ENCODE data around the gene APP. TPM values are rescaled to one million over a fixed set of nuclear protein-coding genes. Genes with fewer than 3 reads are reported as not detected.

The APP gene
- total and polyA plus RNA-seq, 12 donors: 106 to 434 (median 389) TPM

DNA sequence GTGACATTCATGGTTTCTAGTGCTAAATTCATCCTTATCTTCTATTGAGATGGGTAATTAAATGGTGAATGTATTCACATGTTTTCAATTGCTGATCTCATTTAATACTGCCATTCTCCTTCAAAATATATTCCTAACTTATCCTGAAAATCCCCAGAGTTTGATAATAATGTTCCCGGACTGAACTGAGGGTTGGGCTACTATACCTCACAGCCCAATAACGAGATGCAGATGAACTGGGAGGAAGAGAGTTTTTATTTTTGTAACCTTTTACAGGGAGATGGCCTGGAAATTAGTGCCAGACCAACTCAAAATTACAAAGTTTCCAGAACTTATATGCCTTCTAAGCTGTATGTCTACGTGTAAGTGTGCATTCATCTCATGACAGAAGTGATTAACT is 210.8 kb downstream of the APP start:
- TF ChIP-seq, protein P1, sequence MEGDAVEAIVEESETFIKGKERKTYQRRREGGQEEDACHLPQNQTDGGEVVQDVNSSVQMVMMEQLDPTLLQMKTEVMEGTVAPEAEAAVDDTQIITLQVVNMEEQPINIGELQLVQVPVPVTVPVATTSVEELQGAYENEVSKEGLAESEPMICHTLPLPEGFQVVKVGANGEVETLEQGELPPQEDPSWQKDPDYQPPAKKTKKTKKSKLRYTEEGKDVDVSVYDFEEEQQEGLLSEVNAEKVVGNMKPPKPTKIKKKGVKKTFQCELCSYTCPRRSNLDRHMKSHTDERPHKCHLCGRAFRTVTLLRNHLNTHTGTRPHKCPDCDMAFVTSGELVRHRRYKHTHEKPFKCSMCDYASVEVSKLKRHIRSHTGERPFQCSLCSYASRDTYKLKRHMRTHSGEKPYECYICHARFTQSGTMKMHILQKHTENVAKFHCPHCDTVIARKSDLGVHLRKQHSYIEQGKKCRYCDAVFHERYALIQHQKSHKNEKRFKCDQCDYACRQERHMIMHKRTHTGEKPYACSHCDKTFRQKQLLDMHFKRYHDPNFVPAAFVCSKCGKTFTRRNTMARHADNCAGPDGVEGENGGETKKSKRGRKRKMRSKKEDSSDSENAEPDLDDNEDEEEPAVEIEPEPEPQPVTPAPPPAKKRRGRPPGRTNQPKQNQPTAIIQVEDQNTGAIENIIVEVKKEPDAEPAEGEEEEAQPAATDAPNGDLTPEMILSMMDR (IDR thresholded peaks at IDR 0.05): no peak
- H3K27me3 ChIP-seq: no peaks in the 10 kb centered on the region
- H3K4me1 ChIP-seq: peaks cover 0 to 25% (median 16%) of the 10 kb centered on the region in 9 donors
- peaks cover 0 to 56% (median 10%) of the 10 kb centered on the region in 9 donors for H3K36me3 ChIP-seq
- H3K9me3 ChIP-seq: no peaks in the 10 kb centered on the region
- WGBS, 2 donors: 74 to 75% methylated on average over 3 of the region's 3 CpGs
- H3K27ac ChIP-seq: no peak overlapping the region
- intact Hi-C loops (cut with DNase I): loop anchor here in 1 of 10 donors (10.0 kb wide), 1 partner anchor 55 kb away; no protein-coding TSS in a partner anchor
- no peak for DNase-seq
- no peak for ATAC-seq
- H3K4me3 ChIP-seq: no peak overlapping the region

DNA sequence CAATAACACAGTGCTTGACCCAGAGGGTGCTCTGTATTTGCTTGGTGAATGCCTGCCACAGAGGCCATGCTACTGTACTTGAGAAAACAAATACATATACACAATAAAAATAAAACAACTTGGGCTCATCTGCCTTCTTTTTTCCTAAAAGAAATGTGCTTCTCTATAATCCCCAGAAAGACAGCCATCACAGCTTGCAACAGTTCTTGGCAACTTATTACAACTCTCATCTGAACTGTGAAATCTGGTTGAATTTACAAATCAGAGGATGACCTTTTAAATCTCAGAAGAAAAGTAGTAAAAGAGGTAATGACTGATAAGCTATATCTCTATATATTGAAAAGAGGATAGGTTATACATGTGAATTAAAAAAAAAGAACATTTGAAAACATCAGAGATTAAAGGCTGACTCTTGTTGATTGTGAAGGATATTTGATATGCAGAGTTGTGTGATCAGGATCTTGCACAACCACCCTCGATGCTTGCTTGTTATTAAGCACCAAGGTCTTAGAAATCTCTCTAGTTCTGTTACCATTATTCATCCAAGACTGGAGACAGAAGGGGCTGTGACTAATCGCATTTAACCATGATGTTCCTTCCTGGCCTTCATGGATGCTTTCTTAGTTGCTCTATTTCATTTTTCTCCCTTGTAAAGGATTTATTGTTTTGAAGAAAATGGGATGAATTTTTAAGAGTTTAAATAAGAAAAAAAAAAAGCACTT is 213.4 kb downstream of the APP start:
- Histone ChIP-seq H3K27ac (no peak overlapping the region), H3K4me1 (peaks cover 0 to 18% (median 10%) of the 10 kb centered on the region in 9 donors), H3K27me3 (no peaks in the 10 kb centered on the region), H3K36me3 (peaks cover 0 to 71% (median 24%) of the 10 kb centered on the region in 9 donors), H3K4me3 (no peak overlapping the region), H3K9me3 (no peaks in the 10 kb centered on the region)
- TF ChIP-seq, protein P1 (IDR thresholded peaks at IDR 0.05): no peak
- ATAC-seq (peak in 1 of 8 donors; percentile 65), DNase-seq (no peak)
- WGBS, 2 donors: 73 to 76% methylated on average over 2 of the region's 2 CpGs
- intact Hi-C loops (cut with DNase I): loop anchor here in 1 of 10 donors (10.0 kb wide), 1 partner anchor 52 kb away; no protein-coding TSS in a partner anchor

GRCh38 chr21:25955646-25956045 is 214.9 kb downstream of the APP start:
- Histone ChIP-seq H3K9me3 (no peaks in the 10 kb centered on the region), H3K4me3 (no peak overlapping the region), H3K4me1 (peaks cover 0 to 11% (median 3%) of the 10 kb centered on the region in 9 donors), H3K36me3 (peaks cover 0 to 71% (median 24%) of the 10 kb centered on the region in 9 donors), H3K27ac (no peak overlapping the region), H3K27me3 (no peaks in the 10 kb centered on the region)
- TF ChIP-seq, protein P1 (IDR thresholded peaks at IDR 0.05): no peak
- ATAC-seq (no peak), DNase-seq (no peak)
- intact Hi-C loops (cut with DNase I): loop anchor here in 1 of 10 donors (10.0 kb wide), 1 partner anchor 51 kb away; no protein-coding TSS in a partner anchor
- WGBS, 2 donors: 97 to 99% methylated on average over 11 of the region's 11 CpGs

DNA sequence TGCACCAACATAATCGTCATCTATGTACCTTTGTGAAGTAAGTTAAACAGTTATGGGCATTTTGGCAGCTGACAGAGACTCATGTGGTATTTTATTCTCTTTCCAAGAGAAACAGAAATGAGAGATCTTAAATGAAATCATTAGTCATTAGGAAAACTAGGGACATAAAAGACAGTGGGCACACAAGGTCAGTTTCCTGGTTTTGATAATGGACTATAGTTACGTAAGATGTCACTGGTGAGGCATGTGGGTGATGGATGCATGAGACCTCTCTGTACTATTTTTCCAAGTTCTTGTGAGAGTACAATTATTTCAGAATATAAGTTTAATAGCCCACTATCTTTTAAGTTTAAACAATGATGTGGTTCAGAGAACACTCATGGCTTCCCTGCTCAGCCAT is 216.9 kb downstream of the APP start:
- ATAC-seq (no peak), DNase-seq (no peak)
- Histone ChIP-seq H3K9me3 (no peaks in the 10 kb centered on the region), H3K4me3 (no peak overlapping the region), H3K36me3 (peaks cover 0 to 68% (median 17%) of the 10 kb centered on the region in 9 donors), H3K27ac (peak overlapping the region in 1 of 10 donors; percentile 18), H3K27me3 (no peaks in the 10 kb centered on the region), H3K4me1 (peaks cover 0 to 14% (median 0%) of the 10 kb centered on the region in 9 donors)
- 91 to 98% methylated on average over 2 of the region's 2 CpGs for WGBS, 2 donors
- intact Hi-C loops (cut with DNase I): loop anchor here in 1 of 10 donors (10.0 kb wide), 1 partner anchor 49 kb away; no protein-coding TSS in a partner anchor
- TF ChIP-seq, protein P1 (IDR thresholded peaks at IDR 0.05): no peak
